Liver (tissue), 3 donors: ENCODE results near the gene KCNJ4.

ENCODE experiments used
- EGR1 ChIP-seq, 2 donors: IDR thresholded peaks; 2 replicates each; pipeline ENCODE4 v1.6.1; 2016 to 2018; ENCODE audit warnings: antibody characterized with exemption in 2 of 2, low read depth in 2 of 2
- FOXA2 ChIP-seq: IDR thresholded peaks from 2 replicates; pipeline ENCODE4 v1.6.1; 2016; ENCODE audit warnings: antibody characterized with exemption
- GABPA ChIP-seq, 2 donors: IDR thresholded peaks in 1 of 2; conservative IDR thresholded peaks in 1 of 2; 2 replicates each; pipeline ENCODE4 v1.6.1; 2016; ENCODE audit warnings: antibody characterized with exemption in 2 of 2, mild to moderate bottlenecking in 1 of 2, moderate library complexity in 1 of 2
- HNF4A ChIP-seq, 2 donors: conservative IDR thresholded peaks; 2 replicates each; pipeline ENCODE4 v1.6.1; 2016; ENCODE audit warnings: antibody characterized with exemption in 2 of 2, mild to moderate bottlenecking in 2 of 2
- JUND ChIP-seq, 2 donors: IDR thresholded peaks; 2 replicates each; pipeline ENCODE4 v1.6.1; 2016; ENCODE audit warnings: antibody characterized with exemption in 2 of 2
- NR2F2 ChIP-seq: IDR thresholded peaks from 2 replicates; pipeline ENCODE4 v1.6.1; 2016; ENCODE audit warnings: antibody characterized with exemption
- RAD21 ChIP-seq, 2 donors: IDR thresholded peaks; 2 replicates each; pipeline ENCODE4 v1.6.1; 2016; ENCODE audit warnings: antibody characterized with exemption in 2 of 2, mild to moderate bottlenecking in 2 of 2
- SP1 ChIP-seq: IDR thresholded peaks from 2 replicates; pipeline ENCODE4 v1.6.1; 2018; ENCODE audit warnings: antibody characterized with exemption, mild to moderate bottlenecking
- TAF1 ChIP-seq: conservative IDR thresholded peaks from 2 replicates; pipeline ENCODE4 v1.6.1; 2016; ENCODE audit warnings: antibody characterized with exemption, mild to moderate bottlenecking
- YY1 ChIP-seq: IDR thresholded peaks from 2 replicates; pipeline ENCODE4 v1.6.1; 2016; ENCODE audit warnings: antibody characterized with exemption, mild to moderate bottlenecking
- TF ChIP-seq, protein P1 (sequence below): fragments of 150-350 bp; IDR thresholded peaks from 2 replicates; pipeline ENCODE4 v1.5.1; 2017; ENCODE audit warnings: improper control_type of control experiment, low read depth, low read length; ENCODE audit not compliant: missing input control
- TF ChIP-seq, protein P2 (sequence below): IDR thresholded peaks from 2 replicates; pipeline ENCODE4 v1.6.1; 2016; ENCODE audit warnings: antibody characterized with exemption
- TF ChIP-seq, protein P3 (sequence below): IDR thresholded peaks from 2 replicates; pipeline ENCODE4 v1.6.1; 2016; ENCODE audit warnings: antibody characterized with exemption
- TF ChIP-seq, protein P4 (sequence below): IDR thresholded peaks from 2 replicates; pipeline ENCODE4 v1.6.1; 2016; ENCODE audit warnings: antibody characterized with exemption
- donor health status: healthy.
- donor health status: healthy.

DNA sequence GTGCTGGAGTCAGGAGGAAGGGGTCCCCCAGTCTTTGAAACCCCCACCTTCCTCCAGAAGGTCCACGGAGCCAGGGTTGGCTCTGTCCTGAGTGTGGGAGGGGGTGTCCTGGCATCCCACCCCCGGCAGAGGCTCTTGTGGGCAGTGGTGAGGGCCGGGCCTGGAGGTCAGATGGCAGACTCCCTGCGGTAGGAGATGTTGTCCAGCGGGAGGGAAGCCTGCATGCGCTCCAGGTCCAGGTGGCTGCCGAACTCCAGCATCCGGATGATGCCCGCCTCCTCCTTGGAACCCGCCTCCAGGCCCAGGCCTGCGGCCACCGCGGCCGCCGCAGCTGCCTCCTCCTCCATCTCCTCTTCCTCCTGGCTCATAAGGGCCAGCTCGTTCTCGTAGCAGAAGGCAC is 28.4 kb downstream of the KCNJ4 start:
- TF ChIP-seq, protein P1, sequence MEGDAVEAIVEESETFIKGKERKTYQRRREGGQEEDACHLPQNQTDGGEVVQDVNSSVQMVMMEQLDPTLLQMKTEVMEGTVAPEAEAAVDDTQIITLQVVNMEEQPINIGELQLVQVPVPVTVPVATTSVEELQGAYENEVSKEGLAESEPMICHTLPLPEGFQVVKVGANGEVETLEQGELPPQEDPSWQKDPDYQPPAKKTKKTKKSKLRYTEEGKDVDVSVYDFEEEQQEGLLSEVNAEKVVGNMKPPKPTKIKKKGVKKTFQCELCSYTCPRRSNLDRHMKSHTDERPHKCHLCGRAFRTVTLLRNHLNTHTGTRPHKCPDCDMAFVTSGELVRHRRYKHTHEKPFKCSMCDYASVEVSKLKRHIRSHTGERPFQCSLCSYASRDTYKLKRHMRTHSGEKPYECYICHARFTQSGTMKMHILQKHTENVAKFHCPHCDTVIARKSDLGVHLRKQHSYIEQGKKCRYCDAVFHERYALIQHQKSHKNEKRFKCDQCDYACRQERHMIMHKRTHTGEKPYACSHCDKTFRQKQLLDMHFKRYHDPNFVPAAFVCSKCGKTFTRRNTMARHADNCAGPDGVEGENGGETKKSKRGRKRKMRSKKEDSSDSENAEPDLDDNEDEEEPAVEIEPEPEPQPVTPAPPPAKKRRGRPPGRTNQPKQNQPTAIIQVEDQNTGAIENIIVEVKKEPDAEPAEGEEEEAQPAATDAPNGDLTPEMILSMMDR = no peak
- TF ChIP-seq, protein P2, sequence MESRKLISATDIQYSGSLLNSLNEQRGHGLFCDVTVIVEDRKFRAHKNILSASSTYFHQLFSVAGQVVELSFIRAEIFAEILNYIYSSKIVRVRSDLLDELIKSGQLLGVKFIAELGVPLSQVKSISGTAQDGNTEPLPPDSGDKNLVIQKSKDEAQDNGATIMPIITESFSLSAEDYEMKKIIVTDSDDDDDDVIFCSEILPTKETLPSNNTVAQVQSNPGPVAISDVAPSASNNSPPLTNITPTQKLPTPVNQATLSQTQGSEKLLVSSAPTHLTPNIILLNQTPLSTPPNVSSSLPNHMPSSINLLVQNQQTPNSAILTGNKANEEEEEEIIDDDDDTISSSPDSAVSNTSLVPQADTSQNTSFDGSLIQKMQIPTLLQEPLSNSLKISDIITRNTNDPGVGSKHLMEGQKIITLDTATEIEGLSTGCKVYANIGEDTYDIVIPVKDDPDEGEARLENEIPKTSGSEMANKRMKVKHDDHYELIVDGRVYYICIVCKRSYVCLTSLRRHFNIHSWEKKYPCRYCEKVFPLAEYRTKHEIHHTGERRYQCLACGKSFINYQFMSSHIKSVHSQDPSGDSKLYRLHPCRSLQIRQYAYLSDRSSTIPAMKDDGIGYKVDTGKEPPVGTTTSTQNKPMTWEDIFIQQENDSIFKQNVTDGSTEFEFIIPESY = no peak
- TF ChIP-seq FOXA2 (no peak), YY1 (no peak), TAF1 (no peak), JUND (IDR thresholded peaks at IDR 0.05) (no peak), RAD21 (IDR thresholded peaks at IDR 0.05) (no peak), EGR1 (IDR thresholded peaks at IDR 0.05; ENCODE audit: low read depth in 2 of 2) (no peak), SP1 (no peak), HNF4A (conservative IDR thresholded peaks at IDR 0.05) (no peak), GABPA (IDR thresholded peaks at IDR 0.05 in 1 of 2, conservative IDR thresholded peaks at IDR 0.05 in 1 of 2) (no peak), NR2F2 (no peak)
- TF ChIP-seq, protein P3, sequence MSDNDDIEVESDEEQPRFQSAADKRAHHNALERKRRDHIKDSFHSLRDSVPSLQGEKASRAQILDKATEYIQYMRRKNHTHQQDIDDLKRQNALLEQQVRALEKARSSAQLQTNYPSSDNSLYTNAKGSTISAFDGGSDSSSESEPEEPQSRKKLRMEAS = no peak
- TF ChIP-seq, protein P4, sequence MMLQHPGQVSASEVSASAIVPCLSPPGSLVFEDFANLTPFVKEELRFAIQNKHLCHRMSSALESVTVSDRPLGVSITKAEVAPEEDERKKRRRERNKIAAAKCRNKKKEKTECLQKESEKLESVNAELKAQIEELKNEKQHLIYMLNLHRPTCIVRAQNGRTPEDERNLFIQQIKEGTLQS = no peak
